D341Med (cell line): ENCODE data around the gene ERC2.

Experiments used
- DNase-seq: peaks from one replicate; pipeline ENCODE4 v3.0.0; 2012; ENCODE audit warnings: low spot score

Gene ERC2

GRCh38 chr3:56251343-56251945 is 216.8 kb downstream of the ERC2 start:
- DNase-seq, result peak; percentile 59

DNA sequence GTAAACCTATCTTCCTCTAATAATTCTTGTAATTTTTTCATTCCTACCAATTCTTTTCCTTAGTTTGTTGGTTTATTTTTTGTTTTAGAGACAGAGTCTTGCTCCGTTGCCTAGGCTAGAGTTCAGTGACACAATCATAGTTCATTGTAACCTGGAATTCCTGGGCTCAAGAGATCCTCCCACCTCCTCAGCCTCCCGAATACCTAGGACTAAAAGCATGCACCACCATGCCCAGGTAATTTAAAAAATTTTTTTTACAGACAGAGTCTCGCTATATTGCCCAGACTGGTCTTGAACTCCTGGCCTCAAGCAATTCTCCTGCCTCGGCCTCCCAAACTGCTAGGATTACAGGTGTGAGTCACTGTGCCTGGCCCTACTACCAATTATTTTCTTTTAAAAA is 220.2 kb downstream of the ERC2 start:
- no peak for DNase-seq

DNA sequence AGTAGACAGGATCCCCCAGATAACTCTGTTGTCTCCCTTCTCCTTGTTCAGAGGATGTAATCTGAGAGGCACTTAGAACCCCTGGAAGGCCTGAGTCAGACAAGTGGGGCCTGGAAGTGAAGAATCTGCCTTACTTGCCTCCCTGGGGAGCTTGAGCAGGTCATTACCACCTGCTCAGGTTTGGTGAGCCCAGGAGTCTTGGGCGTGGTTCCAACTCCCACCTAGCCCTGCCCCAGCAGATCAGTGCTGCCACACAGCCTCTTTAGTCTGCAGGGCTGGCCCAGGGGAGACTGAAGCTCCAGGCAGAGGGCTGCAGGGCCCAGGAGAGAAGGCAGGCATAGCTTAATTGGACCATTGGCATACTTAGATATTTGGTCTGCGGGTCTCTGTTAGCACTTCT is 230.0 kb downstream of the ERC2 start:
- no peak for DNase-seq

- DNase-seq, result no peak
Measured at GRCh38 chr3:56233742-56234141, 234.5 kb downstream of the ERC2 start.

DNA sequence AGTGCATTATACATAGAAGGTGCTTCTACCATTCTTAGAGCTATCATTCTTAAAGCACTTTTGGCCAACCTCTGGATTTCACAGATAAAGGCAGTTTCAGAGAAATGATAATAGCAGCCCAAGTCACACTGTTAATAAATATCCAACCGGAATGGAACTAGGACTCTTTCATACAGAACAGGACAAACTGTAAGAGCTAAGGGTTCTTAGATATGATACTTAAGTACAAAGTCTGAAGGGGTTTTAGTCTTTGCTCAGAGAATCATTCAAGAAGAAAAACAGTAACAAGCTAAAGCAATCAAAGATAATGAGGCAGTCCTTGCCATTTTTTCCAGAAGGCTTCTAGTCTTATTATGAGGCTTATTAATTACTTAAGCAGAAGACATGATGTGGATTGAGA is 239.0 kb downstream of the ERC2 start:
- no peak for DNase-seq

- no peak for DNase-seq
Measured at GRCh38 chr3:56222866-56223265, 245.4 kb downstream of the ERC2 start.

DNA sequence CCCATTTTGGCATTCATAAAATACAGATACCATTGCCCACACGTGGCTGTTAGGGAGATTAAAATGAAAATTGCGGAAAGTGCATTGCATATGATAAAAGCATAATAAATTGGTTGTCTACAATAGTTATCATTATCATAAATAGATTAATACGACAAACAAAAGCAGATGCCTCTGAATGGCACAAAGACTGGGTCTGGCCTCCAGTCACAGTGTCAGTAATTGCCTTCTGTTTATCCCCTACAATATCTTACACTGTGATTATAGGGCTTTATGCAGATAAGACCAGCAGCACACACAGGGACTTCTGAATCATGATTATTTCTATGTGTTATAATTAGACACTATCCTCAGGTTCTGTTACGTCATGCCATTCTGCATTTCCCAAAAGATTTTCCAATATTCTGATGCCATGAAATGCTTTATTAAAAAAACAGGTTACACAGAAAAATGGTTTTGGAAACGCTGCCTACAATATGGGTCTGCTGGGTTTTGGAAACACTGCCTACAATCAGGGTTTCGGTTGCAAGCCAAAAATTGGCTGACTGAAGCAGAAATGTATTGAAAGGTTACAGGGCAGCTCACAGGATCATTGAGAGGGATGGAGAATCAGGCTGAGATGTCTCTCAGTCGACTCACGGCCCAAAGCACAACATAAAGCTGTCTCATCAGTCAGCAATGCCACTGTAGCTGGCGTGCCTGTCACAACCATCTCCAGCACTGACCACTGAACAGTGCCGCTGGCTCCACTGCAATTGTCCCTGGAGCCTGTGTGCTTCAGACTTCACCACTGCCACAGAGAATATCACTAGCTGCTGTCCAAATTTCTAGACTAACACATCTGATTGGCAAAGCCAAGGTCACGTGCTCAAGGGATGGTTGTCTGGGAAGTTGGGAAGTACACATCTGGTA is 248.1 kb downstream of the ERC2 start:
- no peak for DNase-seq

DNA sequence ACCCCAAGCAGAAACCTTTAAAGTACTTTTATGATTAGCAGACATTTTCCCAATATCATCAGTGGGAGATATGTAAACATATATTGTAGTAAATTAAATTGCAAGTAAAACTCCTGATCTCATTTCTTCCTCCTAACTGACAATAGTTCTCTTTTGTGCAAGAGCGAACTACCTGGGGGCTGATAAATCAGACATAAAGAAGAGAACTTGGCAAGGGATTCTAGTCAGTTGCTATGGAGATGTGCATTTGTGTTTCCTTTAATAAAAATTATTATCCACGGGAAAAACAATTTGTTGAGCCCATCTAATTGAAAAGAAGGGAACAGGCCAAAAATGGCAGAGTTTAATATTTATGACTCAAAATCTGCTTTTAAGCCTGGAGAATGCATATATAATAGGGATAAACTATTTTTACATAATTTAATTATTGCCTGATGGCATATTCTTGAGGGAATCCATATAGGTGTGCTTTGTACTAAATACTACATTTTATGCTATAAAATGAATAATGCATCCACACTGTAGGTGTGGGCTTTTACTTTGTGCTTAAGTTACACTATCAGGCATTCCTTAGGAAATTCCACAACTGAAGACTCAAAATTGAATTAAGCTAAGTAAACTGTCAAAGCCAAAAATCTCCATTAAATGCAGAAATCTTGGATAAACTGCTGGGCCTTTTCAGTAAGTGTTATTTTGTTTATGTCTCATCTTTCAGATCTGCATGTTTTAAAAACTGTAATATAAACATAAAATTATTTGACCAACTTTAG is 258.1 kb downstream of the ERC2 start:
- no peak for DNase-seq

GRCh38 chr3:56207922-56208321 is 260.3 kb downstream of the ERC2 start:
- DNase-seq, result no peak

DNA sequence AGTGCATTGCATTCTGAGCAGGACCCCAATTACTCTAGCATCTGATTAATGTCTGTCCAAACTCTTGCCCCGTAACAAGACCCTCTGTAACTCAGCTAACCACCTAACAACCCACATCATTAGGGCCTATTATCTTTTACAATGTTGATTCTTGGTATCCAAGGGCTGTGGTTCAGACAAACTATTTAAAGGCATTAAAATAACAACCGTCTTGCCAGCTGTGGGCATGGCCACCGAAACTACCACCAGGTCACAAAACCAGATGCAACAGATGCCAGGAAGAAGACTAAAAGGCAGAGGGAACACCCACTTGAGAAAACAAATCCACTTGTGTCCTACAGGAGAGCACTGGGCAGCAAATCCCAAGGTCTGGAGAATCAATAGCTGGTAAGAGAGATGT is 262.9 kb downstream of the ERC2 start:
- no peak for DNase-seq

DNA sequence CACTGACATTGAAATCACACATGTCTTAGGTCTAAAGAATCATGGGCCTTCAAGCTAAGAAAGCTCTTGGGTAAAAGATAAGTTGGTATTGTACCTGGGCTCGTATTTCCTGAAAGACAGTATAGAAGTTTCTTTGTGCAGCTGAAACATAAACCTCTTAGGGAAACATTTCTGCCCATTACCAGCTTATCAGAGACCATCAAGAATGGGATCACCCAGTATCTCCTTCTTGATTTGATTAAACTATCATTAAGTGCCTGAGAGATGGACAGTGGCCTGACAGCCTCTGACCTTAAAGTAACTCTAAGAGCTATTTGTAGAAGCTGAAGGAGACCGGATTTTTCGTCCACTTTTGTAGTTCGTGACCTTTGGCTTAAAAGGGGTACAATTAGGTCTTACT is 265.3 kb downstream of the ERC2 start:
- DNase-seq, result no peak

- no peak for DNase-seq
Measured at GRCh38 chr3:56201407-56201806, 266.9 kb downstream of the ERC2 start.

- no peak for DNase-seq
Measured at GRCh38 chr3:56200251-56200650, 268.0 kb downstream of the ERC2 start.

GRCh38 chr3:56197991-56198390 is 270.3 kb downstream of the ERC2 start:
- no peak for DNase-seq

DNA sequence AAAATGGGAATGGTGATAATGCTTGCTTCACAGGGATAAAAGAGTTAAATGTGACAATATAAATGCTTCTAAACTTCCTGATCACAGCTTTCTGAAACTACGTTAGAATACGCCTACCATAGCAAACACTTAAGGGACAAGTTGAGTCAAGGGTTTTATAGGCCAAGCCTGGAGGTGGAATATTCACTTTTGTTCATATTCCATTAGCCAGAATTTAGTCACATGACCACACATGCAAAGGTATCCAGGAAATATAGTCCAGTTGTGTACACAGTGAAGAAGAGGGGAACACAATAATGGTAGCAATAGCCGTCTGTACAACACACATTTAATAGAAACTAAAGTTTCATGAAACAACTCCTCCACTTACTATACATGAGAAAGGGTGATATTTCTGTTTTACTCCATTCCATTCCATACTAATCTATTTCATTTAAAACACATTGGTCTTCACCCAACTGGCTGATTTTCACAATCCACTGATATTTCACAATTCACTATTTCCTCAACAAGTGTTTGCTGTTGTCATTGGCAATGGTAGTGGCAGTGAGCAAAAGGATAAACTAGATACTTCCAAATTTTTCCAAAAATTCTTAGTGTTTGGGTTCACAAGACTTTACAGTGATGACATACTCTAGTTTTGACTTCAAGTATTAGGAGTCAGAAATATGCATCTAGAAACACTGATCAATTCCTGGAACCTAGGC is 270.9 kb downstream of the ERC2 start:
- no peak for DNase-seq

- DNase-seq, result no peak
Measured at GRCh38 chr3:56196700-56197099, 271.6 kb downstream of the ERC2 start.

DNA sequence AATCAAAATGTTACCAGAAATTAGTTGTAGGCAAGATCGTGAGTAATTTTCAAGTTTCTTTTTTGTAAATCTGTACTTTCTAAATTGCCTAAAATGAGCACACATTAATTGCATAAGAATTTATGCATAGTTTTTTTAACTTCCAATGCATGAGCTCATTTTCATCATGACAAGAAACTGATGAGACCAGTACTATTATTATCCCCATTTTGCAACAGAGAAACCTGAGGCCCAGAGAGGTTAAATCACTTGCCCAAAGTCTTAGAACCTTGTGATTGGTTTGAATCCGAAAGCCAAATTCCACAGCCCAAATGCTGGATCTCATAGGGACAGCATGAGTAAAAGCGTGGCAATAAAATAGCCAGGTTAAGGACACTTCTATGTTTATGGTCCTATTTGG is 274.7 kb downstream of the ERC2 start:
- no peak for DNase-seq

DNA sequence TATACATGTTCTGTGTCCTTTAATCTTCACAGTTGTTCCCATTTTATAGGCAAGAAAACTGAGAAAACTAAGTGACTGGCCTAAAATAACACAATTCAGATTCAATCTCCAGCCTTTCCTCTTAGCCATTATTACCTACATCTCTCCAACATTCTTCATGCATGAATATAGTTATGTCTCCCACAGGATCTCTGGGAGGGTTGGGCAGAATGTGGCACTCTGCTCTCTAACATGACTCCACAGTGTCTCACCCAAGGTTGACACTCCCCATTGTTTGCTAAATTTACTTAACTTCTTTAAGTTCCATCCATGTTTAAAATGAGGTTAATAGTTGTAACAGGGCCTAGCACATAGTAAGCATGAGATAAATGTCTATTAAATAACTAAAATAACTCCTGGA is 276.3 kb downstream of the ERC2 start:
- no peak for DNase-seq

GRCh38 chr3:56190771-56191305 is 277.4 kb downstream of the ERC2 start:
- no peak for DNase-seq

DNA sequence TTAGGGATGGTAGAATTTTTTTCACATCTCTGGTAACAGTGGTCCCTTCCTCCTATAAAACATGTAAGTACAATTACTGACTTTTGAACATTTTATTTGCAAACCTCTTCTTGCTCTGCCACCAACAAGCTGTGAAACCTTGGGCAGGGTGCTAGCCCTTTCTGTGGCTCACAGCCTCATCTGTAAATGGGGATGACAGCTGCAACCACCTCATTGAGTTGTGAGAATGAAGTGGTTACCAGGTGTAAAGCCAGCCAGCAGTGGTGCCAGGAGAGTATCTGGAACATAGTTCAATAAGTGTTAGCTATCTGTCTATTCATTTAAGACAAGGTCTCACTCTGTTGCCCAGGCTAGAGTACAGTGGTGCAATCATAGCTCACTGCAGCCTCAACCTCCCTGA is 278.1 kb downstream of the ERC2 start:
- no peak for DNase-seq

GRCh38 chr3:56189536-56189935 is 278.7 kb downstream of the ERC2 start:
- no peak for DNase-seq

- DNase-seq, result no peak
Measured at GRCh38 chr3:56188201-56188600, 280.1 kb downstream of the ERC2 start.
